CD14-positive monocyte (primary cell): Measurements from ENCODE around the gene KCNH5. TPM values are rescaled to one million over a fixed set of nuclear protein-coding genes. Genes with fewer than 3 reads are reported as not detected.

Experiments
- DNase-seq, 3 donors: peaks; one replicate each; pipeline ENCODE4 v3.0.0-alpha.2; 2011 to 2022
- H2AFZ ChIP-seq: 2 replicates; pipeline ENCODE4 v1.6.0; 2012; ENCODE audit warnings: mild to moderate bottlenecking, low read depth, low read length, inconsistent platforms; ENCODE audit not compliant: insufficient read depth, poor library complexity, severe bottlenecking
- H3K27ac ChIP-seq, 2 donors: 1 replicate in 1 of 2; 2 replicates in 1 of 2; pipeline ENCODE4 v1.5.1; 2012 to 2013; ENCODE audit warnings: low read length in 2 of 2, control low read depth in 1 of 2, inconsistent platforms in 1 of 2, low read depth in 1 of 2, mild to moderate bottlenecking in 1 of 2
- H3K27me3 ChIP-seq, 2 donors: one replicate each; pipeline versions ENCODE4 v1.6.0 to v1.6.1; 2011 to 2013; ENCODE audit warnings: low read length in 2 of 2; ENCODE audit not compliant: control insufficient read depth in 2 of 2, insufficient read depth in 2 of 2
- H3K36me3 ChIP-seq, 2 donors: replicated peaks in 1 of 2; 1 replicate in 1 of 2; 2 replicates in 1 of 2; pipeline versions ENCODE4 v1.5.1 to v1.6.1; 2012 to 2013; ENCODE audit warnings: low read length in 2 of 2, control low read depth in 1 of 2, inconsistent platforms in 1 of 2, mild to moderate bottlenecking in 1 of 2; ENCODE audit not compliant: insufficient read depth in 2 of 2, control insufficient read depth in 1 of 2
- H3K4me1 ChIP-seq, 2 donors: 1 replicate in 1 of 2; 2 replicates in 1 of 2; pipeline versions ENCODE4 v1.5.1 to v1.6.1; 2012 to 2013; ENCODE audit warnings: low read length in 2 of 2, control low read depth in 1 of 2, inconsistent platforms in 1 of 2, mild to moderate bottlenecking in 1 of 2, moderate library complexity in 1 of 2; ENCODE audit not compliant: insufficient read depth in 2 of 2, control insufficient read depth in 1 of 2
- H3K4me2 ChIP-seq: replicated peaks from 2 replicates; pipeline ENCODE3; 2012; ENCODE audit warnings: low read length, moderate library complexity, mild to moderate bottlenecking; ENCODE audit not compliant: poor library complexity, severe bottlenecking; ENCODE audit errors: extremely low read depth
- H3K4me3 ChIP-seq, 3 experiments: fragments of 200-600 bp in 1 of 3; sonication (generic) in 1 of 3; replicated peaks in 1 of 3; 1 replicate in 2 of 3; 2 replicates in 1 of 3; pipeline ENCODE4 v1.5.1; 2011 to 2013; ENCODE audit warnings: low read length in 3 of 3, mild to moderate bottlenecking in 3 of 3, control low read depth in 2 of 3, low read depth in 2 of 3, inconsistent platforms in 1 of 3, moderate library complexity in 1 of 3
- H3K79me2 ChIP-seq: 2 replicates; pipeline ENCODE4 v1.6.0; 2012; ENCODE audit warnings: mild to moderate bottlenecking, control low read depth, inconsistent platforms, low read length, moderate library complexity; ENCODE audit not compliant: insufficient read depth
- H3K9ac ChIP-seq: 2 replicates; pipeline ENCODE4 v1.6.0; 2017; ENCODE audit warnings: low read length, mild to moderate bottlenecking; ENCODE audit not compliant: insufficient read depth, poor library complexity, severe bottlenecking
- H3K9me3 ChIP-seq, 2 donors: replicated peaks in 1 of 2; 1 replicate in 1 of 2; 2 replicates in 1 of 2; pipeline versions ENCODE4 v1.5.1 to v1.6.1; 2012 to 2013; ENCODE audit warnings: low read length in 2 of 2, control low read depth in 1 of 2; ENCODE audit not compliant: control insufficient read depth in 1 of 2, insufficient read depth in 1 of 2
- H4K20me1 ChIP-seq: 2 replicates; pipeline ENCODE4 v1.6.0; 2012; ENCODE audit warnings: mild to moderate bottlenecking, low read length, control low read depth, moderate library complexity; ENCODE audit not compliant: insufficient read depth
- H3K27ac Mint-ChIP-seq, 7 donors: one replicate each; pipeline ENCODE4 v1.8.0; 2020; ENCODE audit warnings: mild to moderate bottlenecking in 7 of 7, mixed read lengths in 7 of 7, moderate library complexity in 6 of 7, inconsistent platforms in 2 of 7
- H3K27me3 Mint-ChIP-seq, 3 donors: one replicate each; pipeline ENCODE4 v1.8.0; 2021 to 2022; ENCODE audit warnings: low read depth in 3 of 3, mild to moderate bottlenecking in 3 of 3, mixed read lengths in 3 of 3, moderate library complexity in 3 of 3, inconsistent platforms in 1 of 3
- H3K36me3 Mint-ChIP-seq, 2 donors: one replicate each; pipeline ENCODE4 v1.8.0; 2020; ENCODE audit warnings: mixed read lengths in 2 of 2, inconsistent platforms in 1 of 2, mild to moderate bottlenecking in 1 of 2
- H3K4me1 Mint-ChIP-seq: one replicate; pipeline ENCODE4 v1.8.0; 2020; ENCODE audit warnings: mild to moderate bottlenecking, mixed read lengths
- H3K4me3 Mint-ChIP-seq, 2 donors: one replicate each; pipeline ENCODE4 v1.8.0; 2020; ENCODE audit warnings: mild to moderate bottlenecking in 2 of 2, mixed read lengths in 2 of 2, moderate library complexity in 1 of 2
- H3K9me3 Mint-ChIP-seq, 7 donors: one replicate each; pipeline ENCODE4 v1.8.0; 2020 to 2022; ENCODE audit warnings: mixed read lengths in 7 of 7, mild to moderate bottlenecking in 6 of 7, moderate library complexity in 6 of 7, inconsistent platforms in 2 of 7
- CTCF ChIP-seq: fragments of 200-600 bp; IDR thresholded peaks from one replicate; pipeline ENCODE4 v1.8.0; 2022; ENCODE audit warnings: antibody characterized with exemption, mild to moderate bottlenecking
- WGBS: methylation state at CpG from one replicate; pipeline ENCODE4 v1.1.5; 2013; ENCODE audit warnings: missing lambda C conversion rate; ENCODE audit not compliant: insufficient coverage; 5-methylcytosine and 5-hydroxymethylcytosine counted together
- intact Hi-C, 2 donors: fragments of 100-400 bp; cut with micrococcal nuclease; formaldehyde crosslinking; loops; one replicate each; pipeline versions ENCODE4 v1.15.0 to v1.15.1; 2023
- polyA plus RNA-seq, 3 donors: library from polyadenylated mRNA; depleted of rRNA in 1 of 3; unstranded in 2 of 3; stranded (reverse) in 1 of 3; fragments of 300-500 nt in 2 of 3; fragments of >200 nt in 1 of 3; fragmentation: Illumina TruSeq in 2 of 3; gene quantifications; 1 replicate in 2 of 3; 2 replicates in 1 of 3; pipeline ENCODE4 v1.2.3, GENCODE V29; 2012 to 2021

KCNH5 gene
- polyA plus RNA-seq, 3 donors, result not detected

GRCh38 chr14:63088865-63089264 is 43.6 kb upstream of the KCNH5 start:
- 86% methylated on average over 1 of the region's 2 CpGs for WGBS
- Mint-ChIP-seq H3K9me3 (peaks cover 2 to 17% (median 3%) of the 10 kb centered on the region in 7 donors), H3K36me3 (no peaks in the 10 kb centered on the region), H3K27me3 (no peaks in the 10 kb centered on the region), H3K27ac (no peak overlapping the region), H3K4me3 (no peak overlapping the region), H3K4me1 (no peaks in the 10 kb centered on the region)
- no peaks in the 10 kb centered on the region for H3K36me3 ChIP-seq
- H4K20me1 ChIP-seq, result no peaks in the 10 kb centered on the region
- no peak overlapping the region for H3K4me2 ChIP-seq
- intact Hi-C loops, result no loop called here
- no peak overlapping the region for H2AFZ ChIP-seq
- H3K4me3 ChIP-seq, result no peak overlapping the region
- peaks cover 0 to 9% of the 10 kb centered on the region in 2 donors for H3K9me3 ChIP-seq
- H3K27ac ChIP-seq, result no peak overlapping the region
- H3K27me3 ChIP-seq, result no peaks in the 10 kb centered on the region
- no peak for TF ChIP-seq CTCF
- H3K9ac ChIP-seq, result no peak overlapping the region
- no peak for DNase-seq
- H3K4me1 ChIP-seq, result no peaks in the 10 kb centered on the region
- H3K79me2 ChIP-seq, result no peaks in the 10 kb centered on the region

GRCh38 chr14:63078569-63078968 is 33.3 kb upstream of the KCNH5 start:
- Mint-ChIP-seq H3K27ac (no peak overlapping the region), H3K9me3 (peaks cover 0 to 9% (median 4%) of the 10 kb centered on the region in 7 donors), H3K27me3 (peaks cover 0 to 2% (median 0%) of the 10 kb centered on the region in 3 donors), H3K4me1 (no peaks in the 10 kb centered on the region), H3K4me3 (no peak overlapping the region), H3K36me3 (no peaks in the 10 kb centered on the region)
- Histone ChIP-seq H3K79me2 (no peaks in the 10 kb centered on the region), H2AFZ (no peak overlapping the region), H3K4me3 (no peak overlapping the region), H3K4me1 (no peaks in the 10 kb centered on the region), H3K9me3 (peaks cover 0 to 2% of the 10 kb centered on the region in 2 donors), H4K20me1 (no peaks in the 10 kb centered on the region), H3K36me3 (no peaks in the 10 kb centered on the region), H3K27me3 (no peaks in the 10 kb centered on the region), H3K9ac (no peak overlapping the region), H3K27ac (no peak overlapping the region), H3K4me2 (no peak overlapping the region)
- no peak for DNase-seq
- intact Hi-C loops, result no loop called here
- no CpG with 5 or more reads among the region's 1 CpG for WGBS
- TF ChIP-seq CTCF, result no peak
